ENCODE results near the gene GUCY2D. TPM values are rescaled to one million over a fixed set of nuclear protein-coding genes. Genes with fewer than 3 reads are reported as not detected.
A peak's percentile ranks its signal among the peaks of the same experiment; 100 is the strongest.

Gene GUCY2D
- total RNA-seq, 1 donor from 2014 or later: not detected

DNA sequence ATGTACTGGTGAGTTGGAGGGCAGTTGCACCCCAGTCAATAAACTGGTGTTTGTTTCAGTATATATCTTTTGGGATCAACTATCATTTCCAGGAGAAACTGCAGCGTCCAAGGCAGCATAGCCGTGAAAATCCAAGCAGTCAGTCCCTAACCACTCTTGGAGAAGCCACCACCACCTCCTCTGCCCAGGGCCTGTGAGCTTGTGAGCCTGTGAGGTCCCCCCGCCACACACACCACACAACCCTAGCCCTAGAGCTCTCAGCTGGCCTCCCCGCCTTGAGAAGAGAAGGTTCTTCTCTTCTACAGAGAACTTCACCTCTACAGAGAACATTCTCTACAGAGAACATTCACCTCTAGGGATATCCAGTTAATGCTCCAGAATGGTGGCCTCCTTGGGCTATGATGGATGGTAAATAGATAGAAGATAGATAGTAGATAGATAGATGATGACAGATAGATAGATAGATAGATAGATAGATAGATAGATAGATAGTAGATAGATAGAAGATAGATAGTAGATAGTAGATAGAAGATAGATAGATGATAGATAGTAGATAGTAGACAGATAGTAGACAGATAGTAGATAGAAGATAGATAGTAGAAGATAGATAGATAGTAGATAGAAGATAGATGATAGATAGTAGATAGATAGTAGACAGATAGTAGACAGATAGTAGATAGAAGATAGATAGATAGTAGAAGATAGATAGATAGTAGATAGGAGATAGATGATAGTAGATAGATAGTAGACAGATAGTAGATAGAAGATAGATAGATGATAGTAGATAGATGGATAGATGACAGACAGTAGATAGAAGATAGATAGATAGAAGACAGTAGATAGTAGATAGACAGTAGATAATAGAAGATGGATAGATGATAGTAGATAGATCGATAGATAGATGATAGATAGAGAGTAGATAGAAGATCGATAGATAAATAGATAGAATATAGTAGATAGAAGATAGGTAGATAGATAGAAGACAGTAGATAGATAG is 50.1 kb downstream of the GUCY2D start:
- no peak for DNase-seq (ENCODE audit: low read depth)
- TF ChIP-seq, protein P1, sequence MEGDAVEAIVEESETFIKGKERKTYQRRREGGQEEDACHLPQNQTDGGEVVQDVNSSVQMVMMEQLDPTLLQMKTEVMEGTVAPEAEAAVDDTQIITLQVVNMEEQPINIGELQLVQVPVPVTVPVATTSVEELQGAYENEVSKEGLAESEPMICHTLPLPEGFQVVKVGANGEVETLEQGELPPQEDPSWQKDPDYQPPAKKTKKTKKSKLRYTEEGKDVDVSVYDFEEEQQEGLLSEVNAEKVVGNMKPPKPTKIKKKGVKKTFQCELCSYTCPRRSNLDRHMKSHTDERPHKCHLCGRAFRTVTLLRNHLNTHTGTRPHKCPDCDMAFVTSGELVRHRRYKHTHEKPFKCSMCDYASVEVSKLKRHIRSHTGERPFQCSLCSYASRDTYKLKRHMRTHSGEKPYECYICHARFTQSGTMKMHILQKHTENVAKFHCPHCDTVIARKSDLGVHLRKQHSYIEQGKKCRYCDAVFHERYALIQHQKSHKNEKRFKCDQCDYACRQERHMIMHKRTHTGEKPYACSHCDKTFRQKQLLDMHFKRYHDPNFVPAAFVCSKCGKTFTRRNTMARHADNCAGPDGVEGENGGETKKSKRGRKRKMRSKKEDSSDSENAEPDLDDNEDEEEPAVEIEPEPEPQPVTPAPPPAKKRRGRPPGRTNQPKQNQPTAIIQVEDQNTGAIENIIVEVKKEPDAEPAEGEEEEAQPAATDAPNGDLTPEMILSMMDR (conservative IDR thresholded peaks at IDR 0.05; ENCODE audit: low read depth, low read length): no peak
- H3K4me3 ChIP-seq (ENCODE audit: low read depth, low read length): no peak overlapping the region

DNA sequence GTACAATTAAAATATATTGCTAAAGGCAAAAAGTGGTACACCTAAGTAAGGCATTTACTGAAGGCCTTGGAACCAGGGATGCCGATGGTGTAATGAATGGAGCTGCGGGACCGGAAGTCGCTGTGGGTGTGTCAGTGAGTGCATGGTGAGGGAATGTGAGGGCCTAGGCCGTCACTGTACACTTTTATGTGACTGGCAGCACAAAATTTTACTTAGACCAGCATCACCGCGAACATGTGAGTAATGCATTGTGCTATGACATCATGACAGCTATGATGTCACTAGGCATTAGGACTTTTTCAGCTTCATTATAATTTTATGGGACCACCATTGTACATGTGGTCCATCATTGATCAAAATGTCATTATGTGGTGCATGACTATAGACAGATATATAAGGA is 51.2 kb downstream of the GUCY2D start:
- TF ChIP-seq, protein P1 (conservative IDR thresholded peaks at IDR 0.05; ENCODE audit: low read depth, low read length): no peak
- DNase-seq (ENCODE audit: low read depth): no peak
- H3K4me3 ChIP-seq (ENCODE audit: low read depth, low read length): no peak overlapping the region

GRCh38 chr17:8055851-8056231 is 53.4 kb downstream of the GUCY2D start:
- no peak for DNase-seq (ENCODE audit: low read depth)
- TF ChIP-seq, protein P1 (conservative IDR thresholded peaks at IDR 0.05; ENCODE audit: low read depth, low read length): no peak
- no peak overlapping the region for H3K4me3 ChIP-seq (ENCODE audit: low read depth, low read length)

DNA sequence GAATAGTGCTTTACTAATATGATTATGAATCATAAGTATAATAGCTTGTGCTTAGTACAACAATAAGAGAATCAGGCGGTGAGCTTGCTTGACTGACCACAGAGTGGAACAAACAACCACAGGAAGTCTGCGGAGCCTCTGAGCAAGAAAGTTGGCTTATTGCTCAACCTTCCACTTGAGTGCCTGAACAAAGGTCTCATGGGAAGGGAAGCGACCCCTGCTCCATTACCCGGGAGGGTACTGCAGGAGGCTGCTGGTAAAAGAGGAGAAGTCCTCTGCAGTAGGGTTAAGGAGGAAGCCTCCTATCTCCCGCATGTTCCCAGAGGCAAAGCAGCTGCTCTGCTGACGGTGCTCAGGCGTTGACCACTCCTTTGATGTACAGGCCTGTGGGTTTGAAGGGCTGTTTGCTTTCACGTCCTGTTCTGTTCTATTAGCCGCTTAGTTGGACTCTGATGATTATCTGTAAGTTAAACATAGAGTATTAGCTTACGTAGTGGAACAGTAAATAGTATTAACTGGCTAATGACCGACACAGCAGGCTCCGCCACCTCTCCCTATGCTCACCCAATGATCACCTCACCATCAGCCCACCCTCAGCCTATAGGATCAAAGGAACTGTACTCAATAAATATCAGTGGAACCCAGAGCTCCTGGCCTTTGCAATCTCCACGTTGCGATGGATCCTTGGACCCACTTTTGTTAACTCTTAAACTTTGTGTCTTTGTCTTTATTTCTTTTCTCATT is 54.0 kb downstream of the GUCY2D start:
- TF ChIP-seq, protein P1 (conservative IDR thresholded peaks at IDR 0.05; ENCODE audit: low read depth, low read length): no peak
- no peak for DNase-seq (ENCODE audit: low read depth)

DNA sequence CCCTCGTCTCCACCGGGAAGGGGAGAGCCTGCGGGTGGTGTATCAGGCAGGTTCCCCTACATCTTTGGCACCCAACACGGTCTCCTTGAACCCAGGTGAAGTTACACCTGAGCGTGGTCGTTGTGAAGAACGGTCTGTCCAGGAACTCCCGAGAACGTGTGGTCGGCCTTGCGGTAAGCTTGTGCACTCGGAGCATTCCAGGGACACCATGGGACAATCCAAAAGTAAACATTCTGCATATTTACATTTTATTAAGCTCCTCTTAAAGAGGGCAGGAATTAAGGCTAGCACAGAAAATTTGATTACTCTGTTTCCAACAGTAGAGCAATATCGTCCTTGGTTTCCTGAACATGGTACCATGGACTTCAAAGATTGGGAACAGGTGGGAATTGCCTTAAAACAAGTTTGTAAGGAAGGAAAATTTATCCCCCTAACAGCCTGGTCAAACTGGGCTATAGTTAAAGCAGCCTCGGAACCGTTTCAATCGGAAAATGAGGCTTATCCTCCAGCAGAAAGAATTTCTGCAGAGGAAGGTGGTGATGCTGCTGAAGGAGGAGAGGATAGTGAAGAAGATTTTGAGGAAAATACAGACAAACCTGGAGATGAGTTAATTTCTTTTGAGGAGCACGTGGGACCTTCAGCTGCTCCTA is 54.7 kb downstream of the GUCY2D start:
- no peak for DNase-seq (ENCODE audit: low read depth)
- H3K4me3 ChIP-seq (ENCODE audit: low read depth, low read length): no peak overlapping the region
- TF ChIP-seq, protein P1 (conservative IDR thresholded peaks at IDR 0.05; ENCODE audit: low read depth, low read length): no peak

More for the DNA sequence above, 54.0 kb downstream of the GUCY2D start:
- no peak overlapping the region for H3K4me3 ChIP-seq (ENCODE audit: low read depth, low read length)

GRCh38 chr17:8057691-8058114 is 55.3 kb downstream of the GUCY2D start:
- no peak for DNase-seq (ENCODE audit: low read depth)
- H3K4me3 ChIP-seq (ENCODE audit: low read depth, low read length): no peak overlapping the region
- TF ChIP-seq, protein P1 (conservative IDR thresholded peaks at IDR 0.05; ENCODE audit: low read depth, low read length): peak; percentile 73
